Activated CD4-positive, CD25-positive, alpha-beta regulatory T cell (primary cell): ENCODE measurements around the gene ZNF622.
A peak's percentile ranks its signal among the peaks of the same experiment; 100 is the strongest.

Source experiments
- DNase-seq, 4 experiments: peaks; one replicate each; lab custom pipeline; 2025; lab: John Stamatoyannopoulos, UW

The ZNF622 gene

GRCh38 chr5:16465544-16466432 is at the start of gene ZNF622:
ZNF622 (minus strand) TSS chr5:16465800; CDS start chr5:16465665, 135 bp downstream.
- peak; percentile 64 to 78 (median 77) for DNase-seq

GRCh38 chr5:16510098-16510497 is 44.5 kb upstream of the ZNF622 start:
- DNase-seq: no peak

GRCh38 chr5:16508730-16509531 is 43.3 kb upstream of the ZNF622 start:
- DNase-seq: no peak

GRCh38 chr5:16507716-16508115 is 42.1 kb upstream of the ZNF622 start:
- DNase-seq: no peak

- no peak for DNase-seq
Measured at GRCh38 chr5:16505904-16506303, 40.3 kb upstream of the ZNF622 start.

GRCh38 chr5:16505140-16505891 is 39.7 kb upstream of the ZNF622 start:
- DNase-seq: no peak

GRCh38 chr5:16504571-16504970 is 39.0 kb upstream of the ZNF622 start:
- no peak for DNase-seq

GRCh38 chr5:16502866-16503265 is 37.3 kb upstream of the ZNF622 start:
- no peak for DNase-seq

GRCh38 chr5:16500024-16500423 is 34.4 kb upstream of the ZNF622 start:
- no peak for DNase-seq

- no peak for DNase-seq
Measured at GRCh38 chr5:16497546-16497945, 31.9 kb upstream of the ZNF622 start.

- DNase-seq: no peak
Measured at GRCh38 chr5:16493261-16493660, 27.7 kb upstream of the ZNF622 start.

GRCh38 chr5:16492398-16493140 is 27.0 kb upstream of the ZNF622 start:
- DNase-seq: no peak

- no peak for DNase-seq
Measured at GRCh38 chr5:16490911-16491310, 25.3 kb upstream of the ZNF622 start.

- DNase-seq: no peak
Measured at GRCh38 chr5:16489322-16489791, 23.8 kb upstream of the ZNF622 start.

GRCh38 chr5:16487456-16487855 is 21.9 kb upstream of the ZNF622 start:
- no peak for DNase-seq

GRCh38 chr5:16486711-16487111 is 21.1 kb upstream of the ZNF622 start:
- no peak for DNase-seq

- DNase-seq: no peak
Measured at GRCh38 chr5:16485656-16486055, 20.1 kb upstream of the ZNF622 start.

GRCh38 chr5:16484081-16484480 is 18.5 kb upstream of the ZNF622 start:
- no peak for DNase-seq

- no peak for DNase-seq
Measured at GRCh38 chr5:16483361-16483760, 17.8 kb upstream of the ZNF622 start.

- no peak for DNase-seq
Measured at GRCh38 chr5:16482891-16483290, 17.3 kb upstream of the ZNF622 start.

- DNase-seq: no peak
Measured at GRCh38 chr5:16480821-16481538, 15.4 kb upstream of the ZNF622 start.
